Urinary bladder (tissue), 4 donors: ENCODE results near the gene MFSD6L. TPM values are rescaled to one million over a fixed set of nuclear protein-coding genes. Genes with fewer than 3 reads are reported as not detected.

Experiments used
- DNase-seq: peaks from one replicate; pipeline ENCODE4 v3.0.0-alpha.2; 2015; ENCODE audit errors: extremely low spot score
- H3K27ac ChIP-seq: one replicate; pipeline ENCODE4 v1.5.1; 2013; ENCODE audit warnings: low read depth, mild to moderate bottlenecking, moderate library complexity
- H3K36me3 ChIP-seq: one replicate; pipeline ENCODE4 v1.6.1; 2013; ENCODE audit warnings: mild to moderate bottlenecking, moderate library complexity; ENCODE audit not compliant: insufficient read depth
- H3K4me1 ChIP-seq: one replicate; pipeline ENCODE4 v1.6.1; 2013; ENCODE audit warnings: mild to moderate bottlenecking, moderate library complexity; ENCODE audit not compliant: insufficient read depth
- H3K4me3 ChIP-seq: one replicate; pipeline ENCODE4 v1.5.1; 2013; ENCODE audit warnings: low read depth, low read length
- WGBS: extraction: QIAGEN DNeasy Blood & Tissue Kit; methylation state at CpG from one replicate; pipeline ENCODE4 v1.1.7; 2013; 5-methylcytosine and 5-hydroxymethylcytosine counted together
- polyA plus RNA-seq: library from polyadenylated mRNA; stranded (reverse); fragments of 200-250 nt; gene quantifications from one replicate; pipeline ENCODE4 v1.2.3, GENCODE V29; 2013
- total RNA-seq: library from RNA; depleted of rRNA; stranded (reverse); fragments of >200 nt; gene quantifications from one replicate; pipeline ENCODE4 v1.2.3, GENCODE V29; 2014
- donor health status: healthy with polysubstance abuse.
- donor health status: healthy.

MFSD6L gene
- total and polyA plus RNA-seq, 2 donors = 0.37 to 0.79 TPM

DNA sequence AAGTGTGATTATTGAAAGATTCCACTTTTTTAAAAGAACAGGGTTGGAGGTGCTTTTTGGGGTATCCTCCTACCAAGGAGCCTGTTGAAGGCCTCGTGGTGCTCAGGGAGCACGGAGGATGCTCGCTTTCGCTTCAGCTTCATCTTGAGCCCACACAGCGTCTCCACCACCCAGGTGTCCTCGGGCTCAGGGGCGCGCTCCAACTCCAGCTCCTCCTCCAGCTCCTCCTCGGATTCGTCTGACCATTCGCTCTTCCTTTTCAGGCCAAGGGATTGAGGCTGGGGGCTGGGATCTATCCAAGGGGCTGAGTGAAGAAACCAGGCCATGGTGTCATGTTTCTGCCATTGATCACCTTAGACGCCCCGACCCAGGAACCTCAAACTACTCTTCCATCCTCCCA, 42.0 kb downstream of the MFSD6L start:
- whole genome bisulfite sequencing = 83% methylated on average over 13 of the region's 13 CpGs
- Histone ChIP-seq H3K27ac (no peak overlapping the region), H3K4me3 (no peak overlapping the region), H3K4me1 (no peaks in the 10 kb centered on the region), H3K36me3 (no peaks in the 10 kb centered on the region)
- DNase-seq = no peak

DNA sequence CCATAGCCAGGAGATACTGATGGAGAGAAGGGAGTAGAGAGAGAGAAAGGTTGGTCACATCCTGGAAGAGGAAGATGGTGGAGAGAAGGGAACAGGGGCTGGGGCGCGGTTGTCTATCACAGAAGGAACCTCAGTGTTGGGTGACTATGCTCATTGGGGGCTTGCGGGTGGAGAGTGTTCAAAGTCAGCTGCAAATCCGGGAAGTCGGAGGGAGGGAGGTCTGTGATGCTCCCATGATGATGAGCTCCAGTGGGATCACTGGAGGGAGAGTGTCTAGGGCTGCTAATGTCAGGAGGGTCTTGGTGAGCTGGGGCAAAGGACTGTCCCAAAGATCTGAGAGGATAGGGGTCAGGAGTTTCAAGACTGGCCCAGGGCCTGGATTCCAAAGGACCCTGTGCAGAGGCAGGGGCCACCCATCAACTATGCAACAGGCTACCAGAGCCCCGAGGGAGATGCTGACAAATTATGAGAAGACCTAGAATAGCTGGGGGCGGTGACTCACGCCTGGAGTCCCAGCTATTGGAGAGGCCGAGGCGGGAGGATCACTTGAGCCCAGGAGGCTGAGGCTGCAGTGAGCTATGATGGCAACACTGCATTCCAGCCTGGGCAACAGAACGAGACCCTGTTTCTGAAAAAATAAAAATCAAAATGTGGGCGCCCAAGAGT, 43.4 kb downstream of the MFSD6L start:
- Histone ChIP-seq H3K4me1 (no peaks in the 10 kb centered on the region), H3K36me3 (no peaks in the 10 kb centered on the region), H3K4me3 (no peak overlapping the region), H3K27ac (no peak overlapping the region)
- DNase-seq = no peak
- 92% methylated on average over 12 of the region's 12 CpGs for WGBS

- DNase-seq = no peak
- no peaks in the 10 kb centered on the region for H3K36me3 ChIP-seq
- H3K4me3 ChIP-seq = no peak overlapping the region
- H3K4me1 ChIP-seq = no peaks in the 10 kb centered on the region
- H3K27ac ChIP-seq = no peak overlapping the region
- 75% methylated on average over 8 of the region's 8 CpGs for WGBS
Measured at GRCh38 chr17:8754890-8755289, 44.3 kb downstream of the MFSD6L start.

DNA sequence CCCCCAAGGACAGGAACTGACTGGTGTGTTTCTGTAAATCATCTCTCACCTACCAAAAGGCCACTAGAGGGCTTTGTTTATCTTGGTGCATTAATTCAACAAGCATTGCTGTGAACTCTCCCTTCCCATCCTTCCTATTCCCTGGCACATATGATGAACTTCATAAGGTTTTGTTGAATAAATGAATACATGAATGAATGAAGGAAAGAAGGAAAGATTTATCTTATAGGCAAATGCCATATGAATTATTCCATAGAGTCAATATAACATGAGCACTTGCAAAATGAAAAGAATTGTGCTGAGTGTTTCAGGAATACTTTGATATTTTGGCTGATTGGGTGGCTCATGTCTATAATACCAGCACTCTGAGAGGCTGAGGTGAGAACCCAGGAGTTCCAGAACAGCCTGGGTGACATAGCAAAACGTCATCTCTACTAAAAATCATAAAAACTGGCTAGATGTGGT, 45.2 kb downstream of the MFSD6L start:
- no peaks in the 10 kb centered on the region for H3K36me3 ChIP-seq
- H3K27ac ChIP-seq = no peak overlapping the region
- H3K4me3 ChIP-seq = no peak overlapping the region
- H3K4me1 ChIP-seq = no peaks in the 10 kb centered on the region
- WGBS = 51% methylated on average over 1 of the region's 1 CpG
- no peak for DNase-seq

DNA sequence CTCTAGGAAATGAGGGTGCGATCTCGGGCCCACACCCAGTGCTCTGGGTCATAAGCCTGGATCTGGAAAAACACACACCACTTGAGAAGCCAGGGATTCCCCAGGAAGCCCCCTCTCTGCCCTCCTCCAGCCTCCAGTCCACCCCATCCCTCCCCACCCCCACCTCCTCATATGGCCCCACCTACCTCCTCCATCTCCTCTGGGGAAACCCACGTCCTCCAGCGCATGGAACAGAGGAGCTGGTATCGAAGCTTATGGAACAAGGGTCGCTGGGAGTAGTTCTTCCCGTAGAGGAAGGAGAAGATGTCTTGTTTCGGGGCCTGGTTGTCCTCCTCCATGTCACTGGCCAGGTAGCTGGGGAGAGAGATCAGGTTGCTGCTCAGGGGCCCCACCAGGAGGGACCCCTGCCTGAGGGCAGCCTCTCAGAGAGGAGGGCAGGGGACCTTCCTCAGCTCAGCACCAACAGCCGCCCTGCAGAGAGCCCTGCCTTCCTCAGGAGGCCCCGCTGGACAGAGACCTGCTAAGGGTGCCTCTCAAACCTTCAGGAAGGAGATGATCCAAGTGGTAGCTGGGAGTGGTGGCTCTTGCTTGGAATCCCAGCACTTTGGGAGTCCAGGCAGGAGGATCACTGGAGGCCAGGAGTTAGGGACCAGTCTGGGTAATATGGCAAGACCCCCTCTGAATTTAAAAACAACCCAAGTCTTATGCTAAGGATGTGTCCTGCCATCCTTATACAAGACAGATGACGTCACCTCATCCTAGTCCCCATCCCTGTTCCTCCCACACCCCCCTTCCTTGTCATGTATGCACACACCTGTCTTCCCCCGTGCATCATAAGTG, 45.8 kb downstream of the MFSD6L start:
- no peak overlapping the region for H3K4me3 ChIP-seq
- DNase-seq = no peak
- 86% methylated on average over 12 of the region's 12 CpGs for WGBS
- H3K36me3 ChIP-seq = no peaks in the 10 kb centered on the region
- H3K27ac ChIP-seq = no peak overlapping the region
- H3K4me1 ChIP-seq = no peaks in the 10 kb centered on the region

- H3K27ac ChIP-seq = no peak overlapping the region
- no peaks in the 10 kb centered on the region for H3K36me3 ChIP-seq
- H3K4me3 ChIP-seq = no peak overlapping the region
- DNase-seq = no peak
- H3K4me1 ChIP-seq = no peaks in the 10 kb centered on the region
- 70% methylated on average over 3 of the region's 3 CpGs for WGBS
Measured at GRCh38 chr17:8749616-8750015, 49.5 kb downstream of the MFSD6L start.

DNA sequence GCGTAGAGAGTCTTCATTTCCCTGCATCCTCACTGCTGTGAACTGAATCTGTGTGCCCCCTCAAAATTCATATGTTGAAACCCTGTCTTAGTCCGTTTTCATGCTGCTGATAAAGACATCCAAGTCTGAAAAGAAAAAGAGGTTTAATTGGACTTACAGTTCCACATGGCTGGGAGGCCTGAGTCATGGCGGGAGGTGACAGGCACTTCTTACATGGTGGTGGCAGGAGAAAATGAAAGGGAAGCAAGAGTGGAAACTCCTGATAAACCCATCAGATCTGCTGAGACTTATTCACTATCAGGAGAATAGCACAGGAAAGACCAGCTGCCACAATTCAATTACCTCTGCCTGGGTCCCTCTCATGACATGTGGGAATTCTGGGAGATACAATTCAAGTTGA, 51.4 kb downstream of the MFSD6L start:
- no peak overlapping the region for H3K4me3 ChIP-seq
- no peak for DNase-seq
- no peaks in the 10 kb centered on the region for H3K4me1 ChIP-seq
- WGBS = 80% methylated on average over 3 of the region's 3 CpGs
- H3K27ac ChIP-seq = no peak overlapping the region
- no peaks in the 10 kb centered on the region for H3K36me3 ChIP-seq

Other genes starting within 250 kb of the MFSD6L start
- gene MYH10, start 168.6 kb downstream of the MFSD6L start, total RNA-seq = 152 TPM
- 21.5 TPM for gene MYH10, start 168.6 kb downstream of the MFSD6L start, polyA plus RNA-seq
- not detected for gene CCDC42, start 54.5 kb downstream of the MFSD6L start, total RNA-seq
- 0.11 TPM for gene CCDC42, start 54.5 kb downstream of the MFSD6L start, polyA plus RNA-seq
- gene SPDYE4, start 40.8 kb downstream of the MFSD6L start, total RNA-seq = not detected
- not detected for gene SPDYE4, start 40.8 kb downstream of the MFSD6L start, polyA plus RNA-seq
- 0.95 TPM for gene PIK3R6, start 68.3 kb upstream of the MFSD6L start, total RNA-seq
- 0.79 TPM for gene PIK3R6, start 68.3 kb upstream of the MFSD6L start, polyA plus RNA-seq
- 3.1 TPM for gene PIK3R5, start 166.3 kb upstream of the MFSD6L start, total RNA-seq
- gene PIK3R5, start 166.3 kb upstream of the MFSD6L start, polyA plus RNA-seq = 4.6 TPM
- 9.7 TPM for gene NTN1, start 222.1 kb upstream of the MFSD6L start, total RNA-seq
- 23.9 TPM for gene NTN1, start 222.1 kb upstream of the MFSD6L start, polyA plus RNA-seq